Neural progenitor cell (in vitro differentiated cells): Measurements from ENCODE around the gene GDPD4. TPM values are rescaled to one million over a fixed set of nuclear protein-coding genes. Genes with fewer than 3 reads are reported as not detected.

Source experiments
- DNase-seq: peaks from one replicate; pipeline ENCODE4 v3.0.0-alpha.2; 2016; ENCODE audit warnings: low spot score
- H2AFZ ChIP-seq: fragments of 200-600 bp; sonication (generic); replicated peaks from 2 replicates; pipeline ENCODE4 v1.6.1; 2016; ENCODE audit warnings: antibody characterized with exemption
- H3F3A ChIP-seq: fragments of 200-600 bp; sonication (generic); 2 replicates; pipeline ENCODE4 v1.6.1; 2016; ENCODE audit warnings: antibody characterized with exemption, low read depth
- H3K27ac ChIP-seq: fragments of 200-600 bp; sonication (generic); 2 replicates; pipeline ENCODE4 v1.5.1; 2016; ENCODE audit warnings: mild to moderate bottlenecking
- H3K27me3 ChIP-seq: fragments of 200-600 bp; sonication (generic); 2 replicates; pipeline ENCODE4 v1.6.1; 2016; ENCODE audit warnings: mild to moderate bottlenecking, moderate library complexity
- H3K36me3 ChIP-seq: fragments of 200-600 bp; sonication (generic); 2 replicates; pipeline ENCODE4 v1.5.1; 2016
- H3K4me1 ChIP-seq: fragments of 200-600 bp; sonication (generic); 2 replicates; pipeline ENCODE4 v1.6.1; 2016; ENCODE audit warnings: mixed run types
- H3K4me2 ChIP-seq: fragments of 200-600 bp; sonication (generic); 2 replicates; pipeline ENCODE4 v1.6.1; 2016
- H3K4me3 ChIP-seq: fragments of 200-600 bp; sonication (generic); 2 replicates; pipeline ENCODE4 v1.5.1; 2016
- H3K79me2 ChIP-seq: fragments of 200-600 bp; sonication (generic); 2 replicates; pipeline ENCODE4 v1.6.1; 2016; ENCODE audit warnings: low read depth
- H3K9ac ChIP-seq: fragments of 200-600 bp; sonication (generic); 2 replicates; pipeline ENCODE4 v1.6.1; 2016
- H3K9me3 ChIP-seq: fragments of 200-600 bp; sonication (generic); 2 replicates; pipeline ENCODE4 v1.5.1; 2016; ENCODE audit warnings: low read depth
- H4K20me1 ChIP-seq: fragments of 200-600 bp; sonication (generic); 2 replicates; pipeline ENCODE4 v1.6.1; 2016; ENCODE audit warnings: low read depth
- H3K27ac Mint-ChIP-seq: 3 replicates; pipeline ENCODE4 v1.8.0; 2021; ENCODE audit warnings: mixed read lengths
- H3K27me3 Mint-ChIP-seq: 2 replicates; pipeline ENCODE4 v1.8.0; 2022; ENCODE audit warnings: low read depth, mild to moderate bottlenecking, inconsistent platforms, moderate library complexity, mixed read lengths; ENCODE audit not compliant: insufficient read depth
- H3K36me3 Mint-ChIP-seq: 3 replicates; pipeline ENCODE4 v1.8.0; 2021; ENCODE audit warnings: mixed read lengths
- H3K4me1 Mint-ChIP-seq: 3 replicates; pipeline ENCODE4 v1.8.0; 2021; ENCODE audit warnings: mixed read lengths
- H3K4me3 Mint-ChIP-seq: 3 replicates; pipeline ENCODE4 v1.8.0; 2021; ENCODE audit warnings: mild to moderate bottlenecking, moderate library complexity, mixed read lengths
- H3K9me3 Mint-ChIP-seq: 3 replicates; pipeline ENCODE4 v1.8.0; 2020; ENCODE audit warnings: mixed read lengths
- EZH2 ChIP-seq: fragments of 200-600 bp; sonication (generic); IDR thresholded peaks from 2 replicates; pipeline ENCODE4 v1.6.1; 2017; ENCODE audit warnings: antibody characterized with exemption, mild to moderate bottlenecking, moderate library complexity
- EZH2phosphoT487 ChIP-seq: fragments of 200-600 bp; sonication (generic); IDR thresholded peaks from 2 replicates; pipeline ENCODE4 v1.6.1; 2017; ENCODE audit warnings: antibody characterized with exemption
- total RNA-seq: library from RNA; depleted of rRNA; stranded (reverse); fragments of >200 nt; gene quantifications from 2 replicates; pipeline ENCODE4 v1.2.3, GENCODE V29; 2015; ENCODE audit warnings: low replicate concordance
- TF ChIP-seq, protein P1 (sequence below): fragments of 200-600 bp; sonication (generic); IDR thresholded peaks from 2 replicates; pipeline ENCODE4 v1.5.1; 2017; ENCODE audit warnings: antibody characterized with exemption, mild to moderate bottlenecking

The GDPD4 gene
- total RNA-seq, 1 donor from 2014 or later: not detected

DNA sequence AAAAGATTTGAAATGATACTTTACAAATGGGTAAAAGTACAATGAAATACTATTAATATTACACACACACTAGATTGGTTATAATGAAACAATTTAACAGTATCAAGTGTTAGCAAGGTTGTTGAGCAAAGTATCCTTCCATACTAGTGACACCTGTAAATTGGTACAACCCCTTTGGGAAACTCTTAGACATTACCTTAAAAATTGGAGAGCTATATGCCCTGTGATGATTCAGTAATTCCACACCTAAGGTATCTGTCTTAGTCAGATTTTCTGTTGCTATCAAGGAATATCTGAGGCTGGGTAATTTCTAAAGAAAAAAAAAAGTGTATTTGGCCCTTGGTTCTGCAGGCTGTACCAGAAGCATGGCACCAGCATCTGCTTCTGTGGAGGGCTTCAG, 7.4 kb upstream of the GDPD4 start:
- Histone ChIP-seq H3K9me3 (no peaks in the 10 kb centered on the region), H2AFZ (no peak overlapping the region), H3K9ac (no peak overlapping the region), H3F3A (no peaks in the 10 kb centered on the region), H4K20me1 (no peaks in the 10 kb centered on the region), H3K27me3 (no peaks in the 10 kb centered on the region), H3K36me3 (no peaks in the 10 kb centered on the region), H3K4me1 (peaks cover 2% of the 10 kb centered on the region), H3K4me3 (no peak overlapping the region), H3K79me2 (no peaks in the 10 kb centered on the region), H3K4me2 (no peak overlapping the region), H3K27ac (no peak overlapping the region)
- no peaks in the 10 kb centered on the region for H3K4me1 Mint-ChIP-seq
- H3K27ac Mint-ChIP-seq: no peak overlapping the region
- no peaks in the 10 kb centered on the region for H3K27me3 Mint-ChIP-seq
- no peak for DNase-seq
- TF ChIP-seq, protein P1, sequence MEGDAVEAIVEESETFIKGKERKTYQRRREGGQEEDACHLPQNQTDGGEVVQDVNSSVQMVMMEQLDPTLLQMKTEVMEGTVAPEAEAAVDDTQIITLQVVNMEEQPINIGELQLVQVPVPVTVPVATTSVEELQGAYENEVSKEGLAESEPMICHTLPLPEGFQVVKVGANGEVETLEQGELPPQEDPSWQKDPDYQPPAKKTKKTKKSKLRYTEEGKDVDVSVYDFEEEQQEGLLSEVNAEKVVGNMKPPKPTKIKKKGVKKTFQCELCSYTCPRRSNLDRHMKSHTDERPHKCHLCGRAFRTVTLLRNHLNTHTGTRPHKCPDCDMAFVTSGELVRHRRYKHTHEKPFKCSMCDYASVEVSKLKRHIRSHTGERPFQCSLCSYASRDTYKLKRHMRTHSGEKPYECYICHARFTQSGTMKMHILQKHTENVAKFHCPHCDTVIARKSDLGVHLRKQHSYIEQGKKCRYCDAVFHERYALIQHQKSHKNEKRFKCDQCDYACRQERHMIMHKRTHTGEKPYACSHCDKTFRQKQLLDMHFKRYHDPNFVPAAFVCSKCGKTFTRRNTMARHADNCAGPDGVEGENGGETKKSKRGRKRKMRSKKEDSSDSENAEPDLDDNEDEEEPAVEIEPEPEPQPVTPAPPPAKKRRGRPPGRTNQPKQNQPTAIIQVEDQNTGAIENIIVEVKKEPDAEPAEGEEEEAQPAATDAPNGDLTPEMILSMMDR: no peak
- TF ChIP-seq EZH2phosphoT487 (no peak), EZH2 (no peak)
- no peak overlapping the region for H3K4me3 Mint-ChIP-seq
- H3K9me3 Mint-ChIP-seq: no peaks in the 10 kb centered on the region
- no peaks in the 10 kb centered on the region for H3K36me3 Mint-ChIP-seq

- no peak overlapping the region for H3K9ac ChIP-seq
- H3K27ac ChIP-seq: no peak overlapping the region
- H3F3A ChIP-seq: no peaks in the 10 kb centered on the region
- peak overlapping the region; percentile 53 for H2AFZ ChIP-seq
- H3K4me1 Mint-ChIP-seq: no peaks in the 10 kb centered on the region
- H3K4me3 Mint-ChIP-seq: no peak overlapping the region
- no peaks in the 10 kb centered on the region for H3K27me3 ChIP-seq
- DNase-seq: no peak
- no peaks in the 10 kb centered on the region for H3K9me3 Mint-ChIP-seq
- no peaks in the 10 kb centered on the region for H3K36me3 Mint-ChIP-seq
- H3K36me3 ChIP-seq: no peaks in the 10 kb centered on the region
- no peak overlapping the region for H3K4me3 ChIP-seq
- no peaks in the 10 kb centered on the region for H3K79me2 ChIP-seq
- H3K27me3 Mint-ChIP-seq: no peaks in the 10 kb centered on the region
- TF ChIP-seq, protein P1: no peak
- no peak for TF ChIP-seq EZH2phosphoT487
- no peak for TF ChIP-seq EZH2
- H3K9me3 ChIP-seq: no peaks in the 10 kb centered on the region
- no peaks in the 10 kb centered on the region for H4K20me1 ChIP-seq
- no peak overlapping the region for H3K27ac Mint-ChIP-seq
- H3K4me2 ChIP-seq: no peak overlapping the region
- peaks cover 19% of the 10 kb centered on the region for H3K4me1 ChIP-seq
Observed at GRCh38 chr11:77303328-77303727, 1.8 kb upstream of the GDPD4 start.

DNA sequence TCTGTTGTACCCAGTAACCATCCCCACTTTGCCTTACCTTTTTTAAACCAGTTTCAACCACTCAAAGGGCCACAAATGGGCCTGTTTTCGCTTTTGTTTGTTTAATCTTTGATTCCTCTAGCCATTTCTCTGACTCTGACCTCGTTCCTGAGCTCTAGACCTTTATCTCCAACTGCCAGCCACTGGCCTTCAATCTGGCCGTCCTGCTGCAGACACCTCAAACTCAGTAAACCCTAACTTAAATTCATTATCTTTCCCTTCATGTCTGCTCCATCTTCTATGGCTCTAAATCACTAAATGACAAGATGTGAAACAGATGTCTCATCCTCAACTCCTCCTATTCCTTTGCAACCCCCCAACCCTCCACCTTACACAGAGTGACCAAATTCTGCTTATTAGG, 1.3 kb upstream of the GDPD4 start:
- Mint-ChIP-seq H3K4me3 (no peak overlapping the region), H3K36me3 (no peaks in the 10 kb centered on the region), H3K27me3 (no peaks in the 10 kb centered on the region), H3K27ac (no peak overlapping the region), H3K4me1 (no peaks in the 10 kb centered on the region), H3K9me3 (no peaks in the 10 kb centered on the region)
- H3K4me3 ChIP-seq: no peak overlapping the region
- H3K27me3 ChIP-seq: no peaks in the 10 kb centered on the region
- peak overlapping the region; percentile 53 for H2AFZ ChIP-seq
- H3K4me1 ChIP-seq: peaks cover 23% of the 10 kb centered on the region
- H3K79me2 ChIP-seq: no peaks in the 10 kb centered on the region
- no peaks in the 10 kb centered on the region for H3K36me3 ChIP-seq
- H4K20me1 ChIP-seq: no peaks in the 10 kb centered on the region
- TF ChIP-seq EZH2: no peak
- TF ChIP-seq, protein P1: no peak
- TF ChIP-seq EZH2phosphoT487: no peak
- no peak overlapping the region for H3K9ac ChIP-seq
- no peaks in the 10 kb centered on the region for H3F3A ChIP-seq
- no peak overlapping the region for H3K4me2 ChIP-seq
- no peak for DNase-seq
- no peak overlapping the region for H3K27ac ChIP-seq
- no peaks in the 10 kb centered on the region for H3K9me3 ChIP-seq
